ENCODE measurements around the gene CAPN9.

GRCh38 chr1:230753191-230753585 is 6.0 kb downstream of the CAPN9 start:
- TF ChIP-seq, protein P1, sequence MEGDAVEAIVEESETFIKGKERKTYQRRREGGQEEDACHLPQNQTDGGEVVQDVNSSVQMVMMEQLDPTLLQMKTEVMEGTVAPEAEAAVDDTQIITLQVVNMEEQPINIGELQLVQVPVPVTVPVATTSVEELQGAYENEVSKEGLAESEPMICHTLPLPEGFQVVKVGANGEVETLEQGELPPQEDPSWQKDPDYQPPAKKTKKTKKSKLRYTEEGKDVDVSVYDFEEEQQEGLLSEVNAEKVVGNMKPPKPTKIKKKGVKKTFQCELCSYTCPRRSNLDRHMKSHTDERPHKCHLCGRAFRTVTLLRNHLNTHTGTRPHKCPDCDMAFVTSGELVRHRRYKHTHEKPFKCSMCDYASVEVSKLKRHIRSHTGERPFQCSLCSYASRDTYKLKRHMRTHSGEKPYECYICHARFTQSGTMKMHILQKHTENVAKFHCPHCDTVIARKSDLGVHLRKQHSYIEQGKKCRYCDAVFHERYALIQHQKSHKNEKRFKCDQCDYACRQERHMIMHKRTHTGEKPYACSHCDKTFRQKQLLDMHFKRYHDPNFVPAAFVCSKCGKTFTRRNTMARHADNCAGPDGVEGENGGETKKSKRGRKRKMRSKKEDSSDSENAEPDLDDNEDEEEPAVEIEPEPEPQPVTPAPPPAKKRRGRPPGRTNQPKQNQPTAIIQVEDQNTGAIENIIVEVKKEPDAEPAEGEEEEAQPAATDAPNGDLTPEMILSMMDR (IDR thresholded peaks at IDR 0.05): no peak
- TF ChIP-seq POLR2A (IDR thresholded peaks at IDR 0.05): no peak

Data from thyroid gland (tissue), 4 donors.